ENCODE measurements around the gene ZBTB16.

Gene ZBTB16

GRCh38 chr11:114290503-114291235, 231.2 kb downstream of the ZBTB16 start:
- no peak for DNase-seq

GRCh38 chr11:114291381-114291780, 231.9 kb downstream of the ZBTB16 start:
- DNase-seq = no peak

GRCh38 chr11:114291842-114292680, 232.6 kb downstream of the ZBTB16 start:
- no peak for DNase-seq

GRCh38 chr11:114293201-114293711, 233.7 kb downstream of the ZBTB16 start:
- no peak for DNase-seq

GRCh38 chr11:114295676-114296604, 236.4 kb downstream of the ZBTB16 start, which contains the start of gene NNMT:
Gene NNMT (plus strand): TSS chr11:114296399. CDS start chr11:114296557, 158 bp downstream.
- DNase-seq = no peak

- DNase-seq = no peak
These were observed 237.3 kb downstream of the ZBTB16 start for GRCh38 chr11:114296605-114297372.

- DNase-seq = no peak
These were observed 238.5 kb downstream of the ZBTB16 start for GRCh38 chr11:114297806-114298709.

- DNase-seq = no peak
These were observed 239.2 kb downstream of the ZBTB16 start for GRCh38 chr11:114298710-114299109.

Measured in midbrain (tissue), 1 donor.